Gastrocnemius medialis (tissue), 4 donors: ENCODE results near the gene OR11A1. TPM values are rescaled to one million over a fixed set of nuclear protein-coding genes. Genes with fewer than 3 reads are reported as not detected.

Experiments
- ATAC-seq, 2 donors: fragments of 150-250 bp; one replicate each; pipeline ENCODE4 v1.9.1; 2016
- DNase-seq, 2 donors: peaks; one replicate each; pipeline ENCODE4 v3.0.0-alpha.2; 2019
- H3K27ac ChIP-seq, 4 donors: fragments of 200-600 bp; sonication (generic); 1 replicate in 1 of 4; 2 replicates in 3 of 4; pipeline ENCODE4 v1.5.1; 2016 to 2018; ENCODE audit warnings: mild to moderate bottlenecking in 2 of 4, moderate library complexity in 1 of 4
- H3K27me3 ChIP-seq, 3 donors: fragments of 200-600 bp; sonication (generic) in 2 of 3; 1 replicate in 1 of 3; 2 replicates in 2 of 3; pipeline versions ENCODE4 v1.5.1 to v1.6.0; 2016 to 2019; ENCODE audit warnings: mild to moderate bottlenecking in 1 of 3, moderate library complexity in 1 of 3
- H3K36me3 ChIP-seq, 2 donors: fragments of 200-600 bp; sonication (generic) in 1 of 2; one replicate each; pipeline ENCODE4 v1.5.1; 2017 to 2018
- H3K4me1 ChIP-seq, 2 donors: fragments of 200-600 bp; sonication (generic) in 1 of 2; one replicate each; pipeline ENCODE4 v1.5.1; 2016 to 2017; ENCODE audit warnings: mild to moderate bottlenecking in 2 of 2
- H3K4me3 ChIP-seq, 4 donors: fragments of 200-600 bp; sonication (generic) in 3 of 4; 1 replicate in 1 of 4; 2 replicates in 3 of 4; pipeline ENCODE4 v1.5.1; 2016 to 2019; ENCODE audit warnings: mild to moderate bottlenecking in 2 of 4
- H3K9me3 ChIP-seq, 3 donors: fragments of 200-600 bp; sonication (generic) in 2 of 3; 1 replicate in 1 of 3; 2 replicates in 2 of 3; pipeline ENCODE4 v1.5.1; 2016 to 2019
- CTCF ChIP-seq, 5 experiments: fragments of 450-650 bp in 3 of 5; fragments of 200-600 bp in 2 of 5; sonication (generic) in 2 of 5; IDR thresholded peaks in 4 of 5; conservative IDR thresholded peaks in 1 of 5; 1 replicate in 4 of 5; 2 replicates in 1 of 5; pipeline ENCODE4 v1.5.1; 2016 to 2019; ENCODE audit warnings: antibody characterized with exemption in 5 of 5, mild to moderate bottlenecking in 3 of 5, moderate library complexity in 3 of 5
- POLR2A ChIP-seq, 2 donors: fragments of 450-650 bp; IDR thresholded peaks; one replicate each; pipeline ENCODE4 v1.6.1; 2017; ENCODE audit warnings: antibody characterized with exemption in 2 of 2, mild to moderate bottlenecking in 2 of 2, moderate library complexity in 2 of 2
- in situ Hi-C, 4 donors: fragments of 200-750 bp; cut with MboI; loops; one replicate each; pipeline versions ENCODE4 v1.15.0 to v1.8.0; 2017; ENCODE audit warnings: low sequenced_read_pairs in 4 of 4
- intact Hi-C: fragments of 100-400 bp; cut with DNase I; formaldehyde crosslinking; loops from one replicate; pipeline ENCODE4 v1.15.1; 2023; ENCODE audit warnings: low total_unique reads
- total RNA-seq, 4 donors: library from RNA; depleted of rRNA; stranded (reverse); fragments of >200 nt; gene quantifications; one replicate each; pipeline versions ENCODE4 v1.1.0 to v1.2.3, GENCODE V29; 2016

Gene OR11A1
- total RNA-seq, 4 donors from 2014 or later: not detected

- H3K4me3 ChIP-seq: no peak overlapping the region
- intact Hi-C loops: no loop called here
- no peaks in the 10 kb centered on the region for H3K36me3 ChIP-seq
- no peak overlapping the region for H3K27ac ChIP-seq
- in situ Hi-C loops: no loop called here
- no peaks in the 10 kb centered on the region for H3K9me3 ChIP-seq
- TF ChIP-seq CTCF (IDR thresholded peaks at IDR 0.05 in 4 of 5, conservative IDR thresholded peaks at IDR 0.05 in 1 of 5) (no peak), POLR2A (IDR thresholded peaks at IDR 0.05) (no peak)
- ATAC-seq (no peak), DNase-seq (no peak)
- no peaks in the 10 kb centered on the region for H3K27me3 ChIP-seq
- no peaks in the 10 kb centered on the region for H3K4me1 ChIP-seq
Measured at GRCh38 chr6:29496961-29497360, 40.1 kb upstream of the OR11A1 start.

GRCh38 chr6:29495571-29495970 lies 38.7 kb upstream of the OR11A1 start:
- Histone ChIP-seq H3K36me3 (no peaks in the 10 kb centered on the region), H3K27me3 (no peaks in the 10 kb centered on the region), H3K4me3 (no peak overlapping the region), H3K9me3 (no peaks in the 10 kb centered on the region), H3K4me1 (no peaks in the 10 kb centered on the region), H3K27ac (no peak overlapping the region)
- intact Hi-C loops: no loop called here
- DNase-seq (no peak), ATAC-seq (no peak)
- in situ Hi-C loops: no loop called here
- TF ChIP-seq CTCF (IDR thresholded peaks at IDR 0.05 in 4 of 5, conservative IDR thresholded peaks at IDR 0.05 in 1 of 5) (no peak), POLR2A (IDR thresholded peaks at IDR 0.05) (no peak)

GRCh38 chr6:29494131-29494530 lies 37.3 kb upstream of the OR11A1 start:
- H3K36me3 ChIP-seq: no peaks in the 10 kb centered on the region
- intact Hi-C loops (no loop called here), in situ Hi-C loops (no loop called here)
- DNase-seq (no peak), ATAC-seq (no peak)
- no peak overlapping the region for H3K27ac ChIP-seq
- H3K27me3 ChIP-seq: no peaks in the 10 kb centered on the region
- H3K4me1 ChIP-seq: no peaks in the 10 kb centered on the region
- no peak overlapping the region for H3K4me3 ChIP-seq
- TF ChIP-seq POLR2A (IDR thresholded peaks at IDR 0.05): no peak
- TF ChIP-seq CTCF (IDR thresholded peaks at IDR 0.05 in 4 of 5, conservative IDR thresholded peaks at IDR 0.05 in 1 of 5): no peak
- H3K9me3 ChIP-seq: no peaks in the 10 kb centered on the region

- TF ChIP-seq POLR2A (IDR thresholded peaks at IDR 0.05) (no peak), CTCF (IDR thresholded peaks at IDR 0.05 in 4 of 5, conservative IDR thresholded peaks at IDR 0.05 in 1 of 5) (no peak)
- no peak for ATAC-seq
- no peak for DNase-seq
- no peaks in the 10 kb centered on the region for H3K4me1 ChIP-seq
- no peak overlapping the region for H3K27ac ChIP-seq
- in situ Hi-C loops: no loop called here
- no peaks in the 10 kb centered on the region for H3K36me3 ChIP-seq
- H3K4me3 ChIP-seq: no peak overlapping the region
- H3K27me3 ChIP-seq: no peaks in the 10 kb centered on the region
- intact Hi-C loops: no loop called here
- H3K9me3 ChIP-seq: no peaks in the 10 kb centered on the region
Measured at GRCh38 chr6:29493261-29493660, 36.4 kb upstream of the OR11A1 start.

GRCh38 chr6:29491574-29491973 lies 34.7 kb upstream of the OR11A1 start:
- in situ Hi-C loops: no loop called here
- intact Hi-C loops: no loop called here
- no peaks in the 10 kb centered on the region for H3K9me3 ChIP-seq
- H3K4me3 ChIP-seq: no peak overlapping the region
- no peak overlapping the region for H3K27ac ChIP-seq
- H3K36me3 ChIP-seq: no peaks in the 10 kb centered on the region
- no peaks in the 10 kb centered on the region for H3K27me3 ChIP-seq
- H3K4me1 ChIP-seq: no peaks in the 10 kb centered on the region
- no peak for ATAC-seq
- TF ChIP-seq CTCF (IDR thresholded peaks at IDR 0.05 in 4 of 5, conservative IDR thresholded peaks at IDR 0.05 in 1 of 5) (no peak), POLR2A (IDR thresholded peaks at IDR 0.05) (no peak)
- DNase-seq: no peak
